NCI-H2107 (cell line): ENCODE data around the gene PIGZ.
A peak's percentile ranks its signal among the peaks of the same experiment; 100 is the strongest.

Experiments
- DNase-seq: peaks from one replicate; lab custom pipeline; 2025; lab: John Stamatoyannopoulos, UW

PIGZ gene

DNA sequence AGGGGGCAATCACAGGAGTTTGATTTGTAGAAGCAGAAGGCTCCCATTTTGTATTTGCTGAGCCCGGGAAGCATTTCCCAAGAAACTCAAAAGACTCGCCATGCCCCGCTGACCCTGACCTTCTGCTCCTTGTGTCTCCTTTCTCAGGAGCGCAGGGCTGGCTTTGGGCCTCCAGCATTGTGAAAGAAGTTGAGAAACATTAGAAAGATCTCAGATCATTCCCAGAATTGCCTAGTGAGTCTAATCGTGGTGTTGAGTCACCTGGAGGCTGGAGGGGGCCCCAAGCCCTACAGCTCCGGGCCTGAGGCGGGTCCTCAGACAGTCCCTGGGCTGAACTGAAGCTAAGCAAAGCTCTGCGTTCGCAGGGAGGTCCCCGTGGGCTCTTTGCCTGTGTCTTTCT is 10.9 kb upstream of the PIGZ start:
- DNase-seq = no peak

DNA sequence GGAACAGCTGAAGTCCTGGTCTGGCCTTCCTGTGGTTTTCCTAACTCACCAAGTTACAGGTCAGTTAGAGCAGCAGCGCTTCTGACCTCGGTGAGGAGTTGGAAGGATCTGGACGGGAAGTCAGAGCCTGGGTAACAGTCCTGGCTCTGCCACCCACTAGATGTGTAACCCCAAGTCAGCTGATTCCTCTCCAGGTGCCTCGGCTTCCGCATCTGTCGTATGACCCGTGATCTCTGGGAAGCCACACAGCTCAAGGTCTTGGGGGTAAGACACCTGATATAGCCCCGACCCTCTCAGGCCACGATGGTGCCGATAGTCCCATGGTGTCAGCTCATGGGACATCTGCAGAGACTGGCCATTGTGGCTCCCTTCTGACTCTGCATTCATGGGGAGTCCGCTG is 8.3 kb upstream of the PIGZ start:
- DNase-seq = no peak

- DNase-seq = no peak
Measured at GRCh38 chr3:196975349-196975748, 6.7 kb upstream of the PIGZ start.

- no peak for DNase-seq
Measured at GRCh38 chr3:196974661-196975060, 6.0 kb upstream of the PIGZ start.

DNA sequence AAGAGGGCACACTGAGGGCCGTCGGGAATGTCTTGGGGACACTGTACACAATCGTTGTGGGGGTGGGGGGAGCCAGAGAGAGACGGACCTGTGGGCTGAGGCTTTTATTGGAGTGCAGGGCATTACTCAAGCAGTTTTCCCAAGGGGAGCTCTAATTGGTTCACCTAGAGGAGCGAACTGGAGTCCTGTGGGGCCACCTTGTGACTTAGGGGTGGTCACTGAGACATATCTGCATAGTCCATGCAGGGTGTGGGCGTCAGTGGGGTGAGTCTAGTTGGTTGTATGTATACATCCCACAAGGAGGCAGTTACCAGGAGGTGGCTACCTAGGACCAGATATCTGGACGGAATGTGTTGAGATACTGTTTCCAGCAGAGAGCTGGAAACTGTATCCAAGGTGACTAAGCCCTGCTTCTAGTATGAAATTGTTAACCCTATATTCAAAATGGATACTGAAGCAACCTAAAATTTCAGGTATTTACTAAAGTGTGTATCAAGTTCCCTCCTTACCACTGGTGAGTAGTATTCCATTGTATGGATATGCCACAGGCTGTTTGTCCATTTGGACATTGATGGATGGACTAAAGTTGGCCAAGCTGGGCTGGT is 2.6 kb upstream of the PIGZ start:
- no peak for DNase-seq

DNA sequence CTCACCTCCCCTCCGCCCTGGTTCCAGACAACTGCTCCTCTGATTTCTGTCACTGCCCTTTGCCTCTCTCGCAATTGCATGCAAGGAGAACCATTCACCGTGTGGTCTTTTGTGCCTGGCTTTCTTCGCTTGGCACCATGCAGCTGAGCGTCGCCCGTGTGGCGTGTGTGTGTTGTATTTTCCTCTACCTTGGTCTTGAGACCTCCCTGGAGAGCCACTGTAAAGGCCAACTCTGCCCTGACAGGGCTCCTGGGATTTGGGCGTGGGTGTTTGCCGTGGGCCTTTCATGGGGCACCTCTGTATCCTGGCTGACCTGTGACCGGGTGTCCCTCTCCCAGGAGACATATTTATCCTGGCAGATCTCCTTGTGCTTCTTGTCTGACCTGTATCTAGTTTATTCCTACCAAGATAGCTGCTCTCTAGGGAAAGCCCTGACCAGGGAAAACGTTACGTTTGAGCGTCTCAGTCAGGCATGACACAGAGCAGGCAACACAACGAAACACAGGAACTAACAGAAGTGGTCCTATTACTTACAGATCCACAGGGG is 2.0 kb upstream of the PIGZ start:
- no peak for DNase-seq

DNA sequence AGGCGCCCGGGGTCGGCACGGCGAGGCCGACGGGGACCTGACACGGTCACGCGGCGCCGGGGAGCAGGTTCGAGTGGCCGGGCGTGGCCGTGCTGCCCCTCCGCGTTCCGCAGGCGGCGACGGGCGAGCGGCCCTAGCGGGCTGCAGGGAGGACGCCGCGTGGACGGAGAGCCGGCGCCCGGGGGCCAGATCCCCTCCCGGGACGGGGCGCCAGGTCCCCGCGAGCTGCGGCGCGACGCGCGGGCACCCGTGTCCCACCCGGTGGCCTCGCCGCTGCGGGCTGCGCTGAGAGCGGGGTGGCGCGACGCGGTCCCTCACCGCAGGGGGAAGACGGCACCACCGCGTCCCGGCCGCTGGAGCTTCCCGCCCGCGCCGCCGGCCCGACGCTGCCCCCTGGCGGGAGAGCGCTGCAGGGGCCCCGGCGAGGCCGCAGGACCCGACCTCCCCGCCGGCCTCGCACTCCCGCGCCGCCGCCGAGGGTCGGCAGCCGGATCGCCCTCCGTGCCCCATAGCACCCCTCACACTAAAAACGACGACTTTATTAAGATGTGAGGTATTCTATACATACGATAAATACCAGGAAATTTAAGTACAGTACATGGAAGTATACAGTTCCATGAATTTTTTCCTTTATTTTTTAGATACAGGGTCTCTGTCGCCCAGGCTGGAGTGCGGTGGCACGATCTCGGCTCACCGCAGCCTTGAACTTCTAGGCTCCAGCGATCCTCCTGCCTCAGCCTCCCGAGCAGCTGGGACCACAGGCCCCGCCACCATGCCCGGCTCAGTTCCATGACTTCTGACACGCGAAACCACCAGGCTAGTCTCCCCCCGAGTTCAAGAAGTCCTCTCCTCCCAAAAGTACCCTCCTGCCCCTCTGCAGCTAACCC is 1.3 kb upstream of the PIGZ start:
- DNase-seq = peak; percentile 52

DNA sequence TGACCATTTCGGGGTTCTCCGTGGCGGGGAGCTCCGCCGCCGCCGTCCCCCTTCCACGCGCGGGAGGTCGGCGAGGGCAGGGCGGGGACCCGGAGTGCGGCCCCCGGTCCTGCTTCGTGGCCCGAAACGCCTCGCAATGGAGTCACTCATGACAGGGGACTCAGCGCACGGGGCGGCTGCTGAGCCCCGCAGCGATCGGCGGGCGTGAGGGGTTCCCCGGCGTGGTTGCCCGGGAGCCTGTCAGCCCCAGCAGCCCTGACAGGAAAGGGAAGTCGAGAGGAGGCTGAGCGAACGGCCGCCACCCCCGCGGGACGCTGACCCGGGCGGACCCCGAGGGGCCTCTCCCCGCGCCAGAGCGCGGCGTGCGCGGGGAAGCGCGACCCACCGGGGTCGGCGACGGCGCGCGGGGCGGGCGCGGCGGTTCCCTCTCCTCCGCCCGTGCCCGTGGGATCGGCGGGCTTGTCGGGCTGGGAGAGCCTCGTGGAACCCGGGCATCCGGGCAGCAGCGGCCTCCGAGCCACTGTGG is 564 bp upstream of the PIGZ start:
- DNase-seq = peak; percentile 26

DNA sequence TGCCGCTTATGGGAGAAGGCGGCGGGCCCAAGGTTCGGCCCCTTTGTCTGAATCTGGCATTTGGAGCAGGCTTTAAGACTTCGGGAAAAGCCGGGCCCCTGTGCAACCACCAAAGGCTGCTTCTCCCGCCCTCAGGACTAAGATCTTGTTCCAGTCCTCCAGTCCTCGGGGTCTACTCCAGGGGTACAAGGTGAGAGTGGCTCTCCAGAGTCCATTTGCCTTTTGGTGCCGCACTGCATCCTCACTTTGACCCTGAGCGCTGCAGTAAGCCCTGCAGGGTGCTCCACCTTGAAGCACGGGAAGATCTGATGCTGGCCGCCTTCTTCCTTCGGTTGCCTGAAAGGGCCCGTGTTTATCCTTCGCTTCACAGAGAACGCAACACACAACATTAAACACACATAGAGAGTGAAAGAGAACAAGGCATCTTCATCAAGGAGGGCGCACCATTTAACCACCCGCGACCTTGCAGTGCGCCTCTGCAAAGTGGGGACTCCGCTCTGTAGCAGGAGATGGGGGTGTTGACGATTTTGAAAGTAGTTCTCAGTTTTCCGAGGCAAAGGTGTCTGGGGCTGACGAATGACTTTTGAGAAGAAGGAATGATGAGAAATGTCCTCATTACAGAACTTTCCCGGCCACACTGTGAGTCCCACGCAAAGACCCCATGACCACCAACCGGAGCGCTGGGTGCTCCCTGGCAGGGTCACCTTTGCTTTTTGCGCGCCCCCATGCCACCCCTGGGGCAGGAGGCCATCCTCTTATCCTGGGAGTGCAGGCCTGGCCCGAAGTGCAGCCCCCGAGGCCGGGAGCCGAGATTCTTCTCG is 1.0 kb downstream of the PIGZ start:
- no peak for DNase-seq

GRCh38 chr3:196966526-196967401 is 1.9 kb downstream of the PIGZ start:
- DNase-seq = no peak

DNA sequence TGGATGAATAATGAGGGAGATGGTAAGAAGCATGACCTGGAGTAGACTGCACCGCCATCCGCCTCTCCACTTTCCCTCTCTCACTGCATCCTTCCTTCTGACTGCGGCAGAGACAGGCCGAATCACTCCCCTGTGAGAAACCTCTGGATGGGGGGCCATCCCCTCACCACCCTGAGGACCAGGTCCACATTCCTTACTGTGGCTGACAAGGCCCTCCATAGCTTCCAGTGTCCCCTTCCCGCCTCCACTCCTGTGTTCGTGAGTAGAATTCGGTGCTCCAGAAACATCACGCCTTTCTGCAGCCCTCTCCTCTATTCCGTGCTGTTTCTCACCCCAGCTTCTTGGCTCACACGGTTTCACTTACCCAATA is 2.8 kb downstream of the PIGZ start:
- DNase-seq = no peak

DNA sequence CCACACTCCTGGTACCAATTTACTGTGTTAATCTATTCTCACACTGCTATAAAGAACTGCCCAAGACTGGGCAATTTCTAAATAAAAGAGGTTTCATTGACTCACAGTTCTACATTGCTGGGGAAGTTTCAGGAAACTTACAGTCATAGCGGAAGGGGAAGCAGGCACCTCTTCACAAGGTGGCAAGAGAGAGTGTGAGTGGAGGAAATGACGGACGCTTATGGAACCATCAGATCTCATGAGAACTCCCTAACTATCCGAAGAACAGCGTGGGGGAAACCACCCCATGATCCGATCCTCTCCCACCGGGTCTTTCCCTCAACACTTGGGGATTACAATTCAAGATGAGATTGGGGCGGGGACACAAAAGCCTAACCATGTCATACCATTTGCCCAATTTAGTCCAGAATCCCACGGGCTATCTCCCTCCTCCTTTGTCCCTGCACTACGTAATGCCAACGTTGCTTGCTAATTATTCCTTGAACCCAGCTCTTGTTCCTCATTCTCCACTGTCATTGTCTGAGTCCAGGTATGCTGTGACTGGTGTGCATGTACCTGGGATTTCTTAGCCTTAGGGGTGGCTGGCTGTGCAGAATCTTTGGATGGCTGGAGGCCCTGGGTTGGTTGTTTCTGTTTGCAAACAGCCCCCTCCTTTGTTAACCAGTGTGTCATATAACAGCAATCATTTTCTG is 3.4 kb downstream of the PIGZ start:
- DNase-seq = no peak

DNA sequence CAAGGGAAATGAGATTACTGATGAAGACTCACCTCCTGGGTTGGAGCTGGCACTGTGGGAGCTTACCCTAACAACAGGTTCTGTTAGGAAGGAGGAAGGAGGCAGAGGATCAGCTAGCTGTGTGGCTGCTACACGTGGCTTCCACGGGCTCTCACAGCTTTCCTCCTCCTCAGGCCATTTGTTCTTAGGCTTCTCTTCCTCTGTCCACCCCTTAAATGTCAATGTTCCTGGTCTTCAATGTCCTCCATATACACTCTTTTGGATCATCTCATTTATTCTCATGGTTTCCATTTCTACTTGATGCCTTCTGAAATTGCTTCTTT is 5.0 kb downstream of the PIGZ start:
- DNase-seq = no peak

DNA sequence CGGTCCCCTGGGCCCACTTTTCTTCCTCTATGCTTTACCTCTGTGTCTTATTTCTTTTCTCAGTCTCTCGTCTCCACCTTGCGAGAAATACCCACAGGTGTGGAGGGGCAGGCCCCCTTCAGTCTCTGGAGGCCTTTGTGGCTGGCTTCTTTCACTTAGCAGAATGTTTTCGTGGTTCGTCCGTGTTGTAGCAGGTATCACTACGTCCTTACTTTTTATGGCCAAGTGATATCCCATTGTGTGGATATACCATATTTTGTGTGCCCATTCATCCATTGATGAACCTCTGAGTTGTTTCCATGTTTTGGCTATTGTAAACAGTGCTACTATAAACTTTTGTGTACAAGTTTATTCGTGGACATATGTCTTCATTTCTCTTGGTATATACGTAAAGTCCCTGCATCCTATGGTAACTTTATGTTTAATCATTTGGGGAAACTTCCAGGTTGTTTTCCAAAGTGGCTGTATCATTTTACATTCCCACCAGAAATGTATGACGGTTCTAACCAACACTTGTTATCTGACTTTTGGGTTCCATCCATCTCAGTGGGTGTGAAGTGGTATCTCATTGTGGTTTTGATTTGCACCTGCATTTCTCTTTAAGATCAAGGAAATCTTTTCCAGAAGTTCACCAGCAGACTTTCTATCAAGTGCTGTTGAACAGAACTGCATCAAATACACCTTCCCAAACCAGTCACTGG is 5.6 kb downstream of the PIGZ start:
- DNase-seq = no peak

- DNase-seq = no peak
Measured at GRCh38 chr3:196962108-196962929, 6.3 kb downstream of the PIGZ start.

DNA sequence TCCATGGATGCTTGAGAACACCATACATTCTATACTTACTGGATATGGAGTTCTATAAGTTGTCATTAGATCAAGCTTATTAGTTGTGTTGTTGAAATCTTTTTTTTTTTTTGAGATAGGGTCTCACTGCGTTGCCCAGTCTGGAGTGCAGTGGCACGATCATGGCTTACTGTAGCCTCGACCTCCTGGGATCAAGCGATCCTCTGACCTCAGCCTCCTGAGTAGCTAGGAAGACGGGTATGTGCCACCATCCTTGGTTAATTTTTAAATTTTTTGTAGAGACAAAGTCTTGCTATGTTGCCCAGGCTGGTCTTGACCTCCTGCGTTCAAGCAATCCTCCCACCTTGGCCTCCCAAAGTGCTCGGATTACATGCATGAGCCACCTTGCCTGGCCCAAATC is 13.8 kb downstream of the PIGZ start:
- no peak for DNase-seq

DNA sequence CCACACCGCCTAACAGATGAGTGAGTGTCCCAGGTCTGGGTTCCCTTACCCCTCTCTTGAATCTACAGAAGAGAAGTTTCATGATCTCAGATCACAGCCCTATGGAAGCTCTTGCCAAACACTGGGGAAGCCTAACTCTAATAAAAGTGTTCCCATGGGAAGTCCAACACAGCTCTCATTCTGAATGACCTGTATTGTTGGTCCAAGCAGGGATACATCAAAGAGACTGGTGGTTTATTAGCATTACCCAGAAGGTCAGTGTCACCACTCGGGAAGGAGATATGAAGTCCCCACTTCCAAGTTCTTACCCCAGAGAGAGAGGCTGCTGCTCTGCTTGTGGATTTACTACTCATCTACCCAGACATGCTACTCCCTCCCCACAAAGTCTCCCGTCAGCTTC is 17.3 kb downstream of the PIGZ start:
- no peak for DNase-seq

- no peak for DNase-seq
Measured at GRCh38 chr3:196949750-196950149, 18.9 kb downstream of the PIGZ start.

DNA sequence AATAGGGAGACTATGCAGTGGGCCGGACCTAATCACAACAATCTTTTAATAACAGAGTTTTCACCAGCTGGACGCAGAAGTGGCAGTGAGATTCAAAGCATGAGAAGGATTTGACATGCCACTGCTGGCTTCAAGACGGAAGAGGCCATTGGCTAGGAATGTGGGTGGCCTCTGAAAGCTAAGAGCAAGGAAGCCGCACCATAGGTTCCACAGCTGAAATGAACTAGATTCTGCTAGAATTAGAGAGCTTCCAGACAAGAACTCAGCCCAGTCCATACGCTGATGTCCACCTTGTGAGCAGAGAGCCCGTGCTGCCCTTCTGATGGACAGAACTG is 19.4 kb downstream of the PIGZ start:
- DNase-seq = no peak
